HG03442 (cell line): Measurements from ENCODE around the gene IL27RA.
"Not testable (repeated sequence)": the region's sequence is repeated elsewhere in the genome, so short reads cannot be mapped to it uniquely, and the experiment has no call there.

Experiments used
- ATAC-seq: cut with Tn5 transposase; IDR thresholded peaks from one replicate; pipeline ENCODE4 v1.9.1; 2021; ENCODE audit warnings: mild to moderate bottlenecking, moderate library complexity; ENCODE audit not compliant: unreplicated experiment

Gene IL27RA

DNA sequence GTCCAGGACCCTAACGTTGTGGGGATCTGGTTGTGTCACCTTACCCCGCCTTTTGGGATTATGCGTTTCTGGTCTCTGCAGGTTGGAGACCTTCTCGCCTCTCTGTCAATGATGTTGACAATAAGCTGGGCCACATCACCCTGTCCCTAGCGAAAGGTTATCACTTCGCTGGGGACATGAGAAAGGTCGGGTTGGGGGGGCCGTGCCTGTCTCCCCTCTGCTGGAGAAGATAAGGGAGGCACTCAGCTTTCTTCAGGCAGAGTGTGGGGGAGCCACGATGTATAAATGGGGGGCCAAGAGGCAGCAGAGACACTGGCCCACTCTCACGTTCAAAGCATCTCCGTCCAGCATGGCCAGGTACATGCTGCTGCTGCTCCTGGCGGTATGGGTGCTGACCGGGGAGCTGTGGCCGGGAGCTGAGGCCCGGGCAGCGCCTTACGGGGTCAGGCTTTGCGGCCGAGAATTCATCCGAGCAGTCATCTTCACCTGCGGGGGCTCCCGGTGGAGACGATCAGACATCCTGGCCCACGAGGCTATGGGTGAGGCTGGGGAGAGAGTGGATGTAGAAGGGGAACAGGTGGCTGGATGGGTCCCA, 3.6 kb upstream of the IL27RA start, which contains the start of gene RLN3:
Gene RLN3, plus strand, starts transcription at position 293 of the 595 bp plus-strand sequence. Its CDS starts 57 bp downstream, at position 350.
- no peak for ATAC-seq

DNA sequence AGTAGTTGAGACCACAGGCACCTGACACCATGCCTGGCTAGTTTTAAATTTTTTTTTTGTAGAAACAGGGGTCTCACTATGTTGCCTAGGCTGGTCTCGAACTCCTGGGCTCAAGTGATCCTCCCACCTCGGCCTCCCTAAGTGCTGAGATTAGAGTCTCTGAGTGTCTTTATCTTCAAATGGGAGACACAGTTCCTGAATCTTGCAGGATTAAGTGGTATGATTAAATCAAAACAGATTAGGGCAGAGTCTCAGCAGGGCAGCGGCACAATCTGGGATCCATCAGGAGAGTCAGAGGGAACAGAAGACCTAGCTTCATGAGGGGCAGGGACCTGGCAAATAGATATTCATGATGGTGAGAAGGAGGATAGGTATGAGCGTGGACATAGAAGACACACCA, 2.7 kb upstream of the IL27RA start:
- no peak for ATAC-seq

DNA sequence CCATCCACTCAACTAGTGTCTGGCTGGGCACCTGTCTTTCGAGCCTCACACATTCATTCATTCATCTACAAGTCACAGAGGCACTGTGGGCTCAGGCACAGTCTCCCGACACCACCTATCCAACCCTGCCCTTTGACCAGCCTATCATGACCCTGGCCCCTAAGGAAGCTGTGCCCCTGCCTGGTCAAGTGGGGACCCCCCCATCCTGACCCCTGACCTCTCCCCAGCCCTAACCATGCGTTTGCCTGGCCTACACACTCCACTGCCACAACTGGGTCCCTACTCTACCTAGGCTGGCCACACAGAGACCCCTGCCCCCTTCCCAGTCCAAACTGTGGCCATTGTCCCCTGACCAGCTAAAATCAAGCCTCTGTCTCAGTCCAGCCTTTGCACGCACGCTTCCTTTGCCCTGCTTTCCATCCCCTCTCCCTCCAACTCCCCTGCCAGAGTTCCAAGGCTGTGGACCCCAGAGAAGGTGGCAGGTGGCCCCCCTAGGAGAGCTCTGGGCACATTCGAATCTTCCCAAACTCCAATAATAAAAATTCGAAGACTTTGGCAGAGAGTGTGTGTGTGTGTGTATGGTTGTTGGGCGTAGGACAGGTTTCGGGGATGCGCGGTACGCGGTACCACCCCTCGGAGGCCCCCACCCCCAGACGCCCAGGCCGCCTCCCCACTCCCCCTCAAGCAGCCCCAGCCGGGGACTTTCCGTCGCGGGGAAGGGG, 404 bp upstream of the IL27RA start:
- no peak for ATAC-seq

- ATAC-seq: no peak
These were observed 2.4 kb downstream of the IL27RA start for GRCh38 chr19:14033946-14034345.

DNA sequence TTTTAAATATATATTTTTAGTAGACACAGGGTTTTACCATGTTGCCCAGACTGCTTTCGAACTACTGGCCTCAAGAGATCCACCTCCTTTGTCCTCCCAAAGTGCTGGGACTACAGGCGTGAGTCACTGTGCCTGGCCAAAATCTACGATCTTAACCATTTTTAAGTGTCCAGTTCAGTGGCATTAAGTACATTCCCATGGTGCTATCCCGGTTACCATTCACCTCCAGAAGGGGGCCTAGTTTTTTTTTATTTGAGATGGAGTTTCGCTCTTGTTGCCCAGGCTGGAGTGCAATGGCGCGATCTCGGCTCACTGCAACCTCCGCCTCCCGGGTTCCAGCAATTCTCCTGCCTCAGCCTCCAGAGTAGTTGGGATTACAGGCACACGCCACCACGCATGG, 3.6 kb downstream of the IL27RA start:
- not testable (repeated sequence) for ATAC-seq

DNA sequence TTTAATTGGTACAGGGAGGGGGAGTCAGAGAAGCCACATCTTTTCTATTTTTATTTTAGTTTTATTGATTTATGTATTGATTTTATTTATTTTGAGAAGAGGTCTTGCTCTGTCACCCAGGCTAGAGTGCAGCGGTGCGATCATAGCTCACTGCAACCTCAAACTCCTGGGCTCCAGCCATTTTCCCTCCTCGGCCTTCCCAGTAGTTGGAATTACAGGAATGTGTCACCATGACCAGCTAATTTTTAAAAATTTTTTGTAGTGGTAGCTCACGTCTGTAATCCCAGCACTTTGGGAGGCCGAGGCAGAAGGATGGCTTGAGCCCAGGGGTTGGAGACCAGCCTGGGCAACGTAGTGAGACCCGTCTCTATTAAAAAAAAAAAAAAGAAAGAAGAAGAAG, 4.1 kb downstream of the IL27RA start:
- ATAC-seq: no peak

DNA sequence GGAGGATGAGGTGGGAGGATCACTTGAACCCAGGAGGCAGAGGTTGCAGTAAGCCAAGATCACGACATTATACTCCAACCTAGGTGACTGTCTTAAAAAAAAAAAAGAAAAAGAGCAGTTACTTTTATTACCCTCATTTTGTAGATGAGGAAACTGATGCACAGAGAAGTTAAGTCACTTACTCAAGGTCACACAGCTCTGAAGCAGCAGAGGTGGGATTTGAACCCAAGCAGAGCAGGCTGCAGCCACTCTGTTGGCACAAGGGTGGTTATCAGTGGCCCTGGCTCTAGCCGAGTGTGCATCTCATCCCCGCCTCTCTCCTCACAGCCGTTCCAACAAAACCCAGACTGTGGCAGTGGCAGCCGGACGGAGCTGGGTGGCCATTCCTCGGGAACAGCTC, 7.6 kb downstream of the IL27RA start:
- no peak for ATAC-seq

DNA sequence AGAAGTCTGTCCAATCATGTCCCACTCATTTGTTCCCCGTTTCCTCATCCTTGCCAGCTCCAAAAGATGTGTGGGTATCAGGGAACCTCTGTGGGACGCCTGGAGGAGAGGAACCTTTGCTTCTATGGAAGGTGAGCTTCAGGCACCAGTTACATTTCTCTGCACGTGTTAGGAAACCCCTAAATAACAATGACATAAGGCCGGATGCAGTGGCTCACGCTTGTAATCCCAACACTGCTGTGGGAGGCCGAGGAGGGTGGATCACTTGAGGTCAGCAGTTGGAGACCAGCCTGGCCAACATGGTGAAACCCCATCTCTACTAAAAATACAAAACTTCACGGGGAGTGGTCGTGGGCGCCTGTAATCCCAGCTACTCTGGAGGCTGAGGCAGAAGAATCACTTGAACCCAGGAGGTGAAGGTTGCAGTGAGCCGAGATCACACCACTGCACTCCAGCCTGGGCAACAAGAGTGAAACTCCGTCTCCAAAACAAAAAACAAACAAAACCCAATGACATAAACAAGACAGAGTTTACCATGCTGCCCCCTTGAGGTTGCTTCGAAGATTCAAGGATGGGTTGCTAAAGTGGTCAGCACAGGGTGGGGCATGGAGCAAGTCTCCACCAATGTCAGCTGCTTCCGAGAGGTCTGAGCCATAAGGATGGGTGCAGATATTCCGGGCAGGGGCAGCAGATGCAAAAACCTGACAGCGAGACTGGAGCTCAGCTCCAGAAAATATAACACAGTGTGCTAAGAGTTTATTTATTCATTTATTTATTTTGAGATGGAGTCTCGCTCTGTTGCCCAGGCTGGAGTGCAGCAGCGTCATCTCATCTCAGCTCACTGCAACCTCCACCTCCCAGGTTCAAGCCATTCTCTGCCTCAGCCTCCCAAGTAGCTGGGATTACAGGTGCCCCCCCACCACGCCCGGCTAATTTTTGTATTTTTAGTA, 11.4 kb downstream of the IL27RA start:
- ATAC-seq: not testable (repeated sequence)

GRCh38 chr19:14047866-14048265, 16.3 kb downstream of the IL27RA start:
- not testable (repeated sequence) for ATAC-seq

GRCh38 chr19:14048443-14049153, 17.0 kb downstream of the IL27RA start:
- ATAC-seq: no peak

- ATAC-seq: no peak
These were observed 18.9 kb downstream of the IL27RA start for GRCh38 chr19:14050512-14050911.

- not testable (repeated sequence) for ATAC-seq
These were observed 19.4 kb downstream of the IL27RA start for GRCh38 chr19:14050961-14051360.

DNA sequence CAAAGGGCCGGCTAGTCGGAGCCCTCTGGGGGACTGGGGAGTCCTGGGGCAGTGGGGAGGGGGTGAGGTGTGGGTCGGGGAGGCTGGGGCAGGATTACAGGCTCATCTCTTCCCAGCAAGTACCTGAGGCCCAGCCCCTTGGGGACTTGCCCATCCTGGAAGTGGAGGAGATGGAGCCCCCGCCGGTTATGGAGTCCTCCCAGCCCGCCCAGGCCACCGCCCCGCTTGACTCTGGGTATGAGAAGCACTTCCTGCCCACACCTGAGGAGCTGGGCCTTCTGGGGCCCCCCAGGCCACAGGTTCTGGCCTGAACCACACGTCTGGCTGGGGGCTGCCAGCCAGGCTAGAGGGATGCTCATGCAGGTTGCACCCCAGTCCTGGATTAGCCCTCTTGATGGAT, 20.4 kb downstream of the IL27RA start:
- no peak for ATAC-seq

DNA sequence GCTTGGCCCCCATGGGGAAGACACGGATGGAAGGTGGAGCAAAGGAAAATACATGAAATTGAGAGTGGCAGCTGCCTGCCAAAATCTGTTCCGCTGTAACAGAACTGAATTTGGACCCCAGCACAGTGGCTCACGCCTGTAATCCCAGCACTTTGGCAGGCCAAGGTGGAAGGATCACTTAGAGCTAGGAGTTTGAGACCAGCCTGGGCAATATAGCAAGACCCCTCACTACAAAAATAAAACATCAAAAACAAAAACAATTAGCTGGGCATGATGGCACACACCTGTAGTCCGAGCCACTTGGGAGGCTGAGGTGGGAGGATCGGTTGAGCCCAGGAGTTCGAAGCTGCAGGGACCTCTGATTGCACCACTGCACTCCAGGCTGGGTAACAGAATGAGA, 20.9 kb downstream of the IL27RA start:
- no peak for ATAC-seq

GRCh38 chr19:14053032-14053431, 21.5 kb downstream of the IL27RA start:
- ATAC-seq: no peak

DNA sequence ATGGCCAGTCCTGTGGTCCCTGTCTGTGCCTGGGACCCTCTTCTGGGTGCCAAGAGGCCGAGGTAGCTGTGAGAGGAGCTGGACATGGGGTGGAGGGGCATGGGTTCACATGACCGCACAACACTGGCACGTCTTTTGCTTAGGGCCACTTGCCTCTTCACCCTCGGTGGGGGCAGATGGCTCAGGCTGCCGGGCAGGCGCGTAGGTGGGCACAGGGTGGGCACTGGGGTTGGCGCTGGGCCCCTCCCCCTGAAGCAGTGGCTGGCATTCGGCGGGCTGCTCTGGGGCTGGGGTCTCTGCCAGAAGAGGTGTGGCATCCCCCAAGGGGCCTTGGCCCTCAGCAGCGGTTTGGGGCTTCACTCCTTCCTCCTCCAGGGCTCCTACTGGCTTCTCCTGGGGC, 21.9 kb downstream of the IL27RA start:
- ATAC-seq: no peak

- no peak for ATAC-seq
These were observed 22.5 kb downstream of the IL27RA start for GRCh38 chr19:14054099-14054498.

- ATAC-seq: no peak
These were observed 23.2 kb downstream of the IL27RA start for GRCh38 chr19:14054721-14055120.

- ATAC-seq: no peak
These were observed 23.8 kb downstream of the IL27RA start for GRCh38 chr19:14055396-14055795.

- no peak for ATAC-seq
These were observed 24.6 kb downstream of the IL27RA start for GRCh38 chr19:14056069-14056666.
